ENCODE results near the gene PRDM16.

GRCh38 chr1:3356827-3357460, 287.9 kb downstream of the PRDM16 start:
- no peak for TF ChIP-seq ZNF274 (IDR thresholded peaks at IDR 0.05; ENCODE audit: low read depth, low read length)
- TF ChIP-seq YY1 (IDR thresholded peaks at IDR 0.05; ENCODE audit: insufficient read depth, insufficient read length), result no peak
- no peak for TF ChIP-seq SUZ12 (IDR thresholded peaks at IDR 0.05; ENCODE audit: extremely low read depth, insufficient read depth, insufficient read length)
